HL-60 (cell line): ENCODE results near the gene PPHLN1.
"Not testable (repeated sequence)": the region's sequence is repeated elsewhere in the genome, so short reads cannot be mapped to it uniquely, and the experiment has no call there.

Experiments
- DNase-seq, 2 experiments: peaks; one replicate each; pipeline ENCODE4 v3.0.0-alpha.2; 2010 to 2020; ENCODE audit warnings: low read depth in 1 of 2, low spot score in 1 of 2
- H3K27ac ChIP-seq: fragments of 250-450 bp; sonication (Bioruptor Pico); replicated peaks from 2 replicates; pipeline ENCODE4 v1.5.1; 2020; ENCODE audit warnings: mild to moderate bottlenecking, moderate library complexity
- H3K27me3 ChIP-seq: fragments of 250-450 bp; sonication (Bioruptor Pico); 2 replicates; pipeline ENCODE4 v1.5.1; 2021; ENCODE audit warnings: mild to moderate bottlenecking, moderate library complexity; ENCODE audit not compliant: insufficient read depth, poor library complexity, severe bottlenecking
- H3K4me3 ChIP-seq: replicated peaks from 2 replicates; pipeline ENCODE4 v1.5.1; 2011; ENCODE audit warnings: mild to moderate bottlenecking, control low read depth, low read length; ENCODE audit not compliant: insufficient read depth
- GABPA ChIP-seq: IDR thresholded peaks from 2 replicates; pipeline ENCODE4 v1.6.1; 2012; ENCODE audit warnings: low read depth
- POLR2AphosphoS5 ChIP-seq: IDR thresholded peaks from 2 replicates; pipeline ENCODE4 v1.6.1; 2012; ENCODE audit warnings: low read depth
- SPI1 ChIP-seq: IDR thresholded peaks from 2 replicates; pipeline ENCODE4 v1.6.1; 2012; ENCODE audit warnings: low read depth, mild to moderate bottlenecking, borderline replicate concordance
- TF ChIP-seq, protein P1 (sequence below): IDR thresholded peaks from one replicate; pipeline ENCODE4 v1.5.1; 2011; ENCODE audit warnings: low read length, control low read depth, inconsistent platforms; ENCODE audit not compliant: insufficient read depth
- TF ChIP-seq, protein P2 (sequence below): IDR thresholded peaks from 2 replicates; pipeline ENCODE4 v1.6.1; 2012; ENCODE audit warnings: low read depth; ENCODE audit not compliant: insufficient replicate concordance

Gene PPHLN1

DNA sequence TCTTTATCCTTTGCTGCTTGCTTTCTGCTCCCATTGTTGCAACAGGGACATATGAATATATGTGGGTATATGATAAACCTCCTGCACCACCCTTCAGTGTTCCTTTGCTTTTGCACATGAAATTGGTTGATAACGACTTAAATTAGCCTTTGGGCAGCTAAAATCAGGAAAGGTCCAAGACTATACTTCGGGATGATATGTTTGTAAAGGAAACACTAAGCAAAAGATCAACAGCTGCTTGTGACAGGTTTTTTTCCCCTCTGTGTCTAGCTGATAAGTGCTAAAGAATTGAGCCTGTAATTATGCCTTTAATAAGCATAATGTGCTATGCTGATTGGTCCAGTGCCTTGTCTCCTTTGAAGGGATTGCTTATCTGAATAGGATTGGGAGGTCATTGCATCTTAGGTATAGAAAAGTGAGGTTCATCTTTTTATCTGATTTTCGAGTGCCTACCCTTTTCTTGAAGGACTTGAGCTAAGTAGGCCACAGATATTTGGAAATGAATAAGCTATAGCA, 59.4 kb downstream of the PPHLN1 start:
- no peak for DNase-seq

DNA sequence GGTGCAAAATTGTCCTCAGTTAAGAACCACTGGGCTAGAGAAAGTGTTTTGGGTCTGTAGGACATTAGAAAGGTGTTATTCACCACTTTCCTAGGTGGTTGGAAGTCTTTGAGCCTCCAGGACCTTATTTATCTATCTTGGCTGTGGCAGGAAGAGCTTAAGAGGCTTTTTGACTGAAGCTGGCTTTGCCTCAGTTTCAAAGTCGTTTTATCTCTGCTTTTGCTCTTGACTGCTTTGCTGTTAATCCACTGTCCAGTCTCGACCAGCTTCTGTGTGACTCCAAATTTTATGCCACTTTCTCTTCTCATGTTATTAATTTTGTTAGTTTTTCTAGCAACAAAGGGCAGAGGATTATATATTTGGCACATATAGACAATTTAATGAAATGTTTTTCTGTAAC, 60.3 kb downstream of the PPHLN1 start:
- no peak overlapping the region for H3K4me3 ChIP-seq
- H3K27ac ChIP-seq, result no peak overlapping the region
- H3K27me3 ChIP-seq, result no peaks in the 10 kb centered on the region
- no peak for TF ChIP-seq SPI1
- TF ChIP-seq, protein P1, sequence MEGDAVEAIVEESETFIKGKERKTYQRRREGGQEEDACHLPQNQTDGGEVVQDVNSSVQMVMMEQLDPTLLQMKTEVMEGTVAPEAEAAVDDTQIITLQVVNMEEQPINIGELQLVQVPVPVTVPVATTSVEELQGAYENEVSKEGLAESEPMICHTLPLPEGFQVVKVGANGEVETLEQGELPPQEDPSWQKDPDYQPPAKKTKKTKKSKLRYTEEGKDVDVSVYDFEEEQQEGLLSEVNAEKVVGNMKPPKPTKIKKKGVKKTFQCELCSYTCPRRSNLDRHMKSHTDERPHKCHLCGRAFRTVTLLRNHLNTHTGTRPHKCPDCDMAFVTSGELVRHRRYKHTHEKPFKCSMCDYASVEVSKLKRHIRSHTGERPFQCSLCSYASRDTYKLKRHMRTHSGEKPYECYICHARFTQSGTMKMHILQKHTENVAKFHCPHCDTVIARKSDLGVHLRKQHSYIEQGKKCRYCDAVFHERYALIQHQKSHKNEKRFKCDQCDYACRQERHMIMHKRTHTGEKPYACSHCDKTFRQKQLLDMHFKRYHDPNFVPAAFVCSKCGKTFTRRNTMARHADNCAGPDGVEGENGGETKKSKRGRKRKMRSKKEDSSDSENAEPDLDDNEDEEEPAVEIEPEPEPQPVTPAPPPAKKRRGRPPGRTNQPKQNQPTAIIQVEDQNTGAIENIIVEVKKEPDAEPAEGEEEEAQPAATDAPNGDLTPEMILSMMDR, result no peak
- no peak for TF ChIP-seq GABPA
- TF ChIP-seq POLR2AphosphoS5, result no peak
- TF ChIP-seq, protein P2, sequence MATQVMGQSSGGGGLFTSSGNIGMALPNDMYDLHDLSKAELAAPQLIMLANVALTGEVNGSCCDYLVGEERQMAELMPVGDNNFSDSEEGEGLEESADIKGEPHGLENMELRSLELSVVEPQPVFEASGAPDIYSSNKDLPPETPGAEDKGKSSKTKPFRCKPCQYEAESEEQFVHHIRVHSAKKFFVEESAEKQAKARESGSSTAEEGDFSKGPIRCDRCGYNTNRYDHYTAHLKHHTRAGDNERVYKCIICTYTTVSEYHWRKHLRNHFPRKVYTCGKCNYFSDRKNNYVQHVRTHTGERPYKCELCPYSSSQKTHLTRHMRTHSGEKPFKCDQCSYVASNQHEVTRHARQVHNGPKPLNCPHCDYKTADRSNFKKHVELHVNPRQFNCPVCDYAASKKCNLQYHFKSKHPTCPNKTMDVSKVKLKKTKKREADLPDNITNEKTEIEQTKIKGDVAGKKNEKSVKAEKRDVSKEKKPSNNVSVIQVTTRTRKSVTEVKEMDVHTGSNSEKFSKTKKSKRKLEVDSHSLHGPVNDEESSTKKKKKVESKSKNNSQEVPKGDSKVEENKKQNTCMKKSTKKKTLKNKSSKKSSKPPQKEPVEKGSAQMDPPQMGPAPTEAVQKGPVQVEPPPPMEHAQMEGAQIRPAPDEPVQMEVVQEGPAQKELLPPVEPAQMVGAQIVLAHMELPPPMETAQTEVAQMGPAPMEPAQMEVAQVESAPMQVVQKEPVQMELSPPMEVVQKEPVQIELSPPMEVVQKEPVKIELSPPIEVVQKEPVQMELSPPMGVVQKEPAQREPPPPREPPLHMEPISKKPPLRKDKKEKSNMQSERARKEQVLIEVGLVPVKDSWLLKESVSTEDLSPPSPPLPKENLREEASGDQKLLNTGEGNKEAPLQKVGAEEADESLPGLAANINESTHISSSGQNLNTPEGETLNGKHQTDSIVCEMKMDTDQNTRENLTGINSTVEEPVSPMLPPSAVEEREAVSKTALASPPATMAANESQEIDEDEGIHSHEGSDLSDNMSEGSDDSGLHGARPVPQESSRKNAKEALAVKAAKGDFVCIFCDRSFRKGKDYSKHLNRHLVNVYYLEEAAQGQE, result no peak
- DNase-seq, result no peak

More for the DNA sequence above, 59.4 kb downstream of the PPHLN1 start:
- TF ChIP-seq, protein P1, result no peak
- TF ChIP-seq POLR2AphosphoS5, result no peak
- TF ChIP-seq SPI1, result no peak
- TF ChIP-seq GABPA, result no peak
- TF ChIP-seq, protein P2, result no peak
- no peaks in the 10 kb centered on the region for H3K27me3 ChIP-seq
- no peak overlapping the region for H3K4me3 ChIP-seq
- no peak overlapping the region for H3K27ac ChIP-seq

DNA sequence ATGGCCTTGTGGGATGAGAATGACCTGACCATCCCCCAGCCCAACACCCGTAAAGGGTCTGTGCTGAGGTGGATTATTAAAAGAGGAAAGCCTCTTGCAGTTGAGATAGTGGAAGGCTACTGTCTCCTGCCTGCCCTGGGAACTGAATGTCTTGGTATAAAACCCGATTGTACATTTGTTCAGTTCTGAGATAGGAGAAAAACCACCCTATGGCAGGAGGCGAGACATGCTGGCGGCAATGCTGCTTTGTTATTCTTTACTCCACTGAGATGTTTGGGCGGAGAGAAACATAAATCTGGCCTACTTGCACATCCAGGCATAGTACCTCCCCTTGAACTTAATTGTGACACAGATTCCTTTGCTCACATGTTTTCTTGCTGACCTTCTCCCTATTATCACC, 62.1 kb downstream of the PPHLN1 start:
- not testable (repeated sequence) for DNase-seq, H3K4me3 ChIP-seq, H3K27me3 ChIP-seq, H3K27ac ChIP-seq

DNA sequence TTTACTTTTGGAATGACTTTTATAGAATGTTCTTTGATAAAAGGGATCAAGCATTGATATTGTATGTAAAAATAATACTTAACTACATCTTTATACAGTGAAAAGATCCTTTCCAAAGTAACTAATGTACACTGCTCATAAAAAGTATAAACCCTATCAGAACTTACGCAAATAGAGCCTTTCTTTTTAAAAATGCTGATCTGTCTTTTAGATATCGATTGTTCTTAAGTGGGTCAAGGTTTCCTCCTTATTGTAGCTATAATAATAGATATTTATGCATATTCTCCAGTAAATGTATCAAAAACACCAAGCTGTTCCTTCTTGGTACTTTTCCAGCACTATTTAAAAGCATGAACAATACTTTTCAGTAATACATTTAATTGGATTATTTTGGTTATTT, 68.5 kb downstream of the PPHLN1 start:
- no peaks in the 10 kb centered on the region for H3K27me3 ChIP-seq
- no peak for DNase-seq
- no peak overlapping the region for H3K27ac ChIP-seq
- H3K4me3 ChIP-seq, result no peak overlapping the region
- TF ChIP-seq, protein P1, result no peak
- TF ChIP-seq, protein P2, result no peak
- TF ChIP-seq SPI1 (no peak), POLR2AphosphoS5 (no peak), GABPA (no peak)
